Endothelial cell (in vitro differentiated cells): ENCODE data around the gene GRIK3. TPM values are rescaled to one million over a fixed set of nuclear protein-coding genes. Genes with fewer than 3 reads are reported as not detected.

ENCODE experiments used
- DNase-seq: peaks from one replicate; pipeline ENCODE4 v3.0.0; 2021; ENCODE audit warnings: low spot score
- H3K27ac Mint-ChIP-seq: one replicate; pipeline ENCODE4 v1.8.0; 2021; ENCODE audit warnings: mixed read lengths, inconsistent platforms; ENCODE audit not compliant: unreplicated experiment
- H3K27me3 Mint-ChIP-seq: one replicate; pipeline ENCODE4 v1.8.0; 2021; ENCODE audit warnings: mild to moderate bottlenecking, moderate library complexity, mixed read lengths, inconsistent platforms; ENCODE audit not compliant: unreplicated experiment
- H3K36me3 Mint-ChIP-seq: one replicate; pipeline ENCODE4 v1.8.0; 2021; ENCODE audit warnings: mild to moderate bottlenecking, low read depth, mixed read lengths, inconsistent platforms; ENCODE audit not compliant: unreplicated experiment
- H3K4me1 Mint-ChIP-seq: one replicate; pipeline ENCODE4 v1.8.0; 2021; ENCODE audit warnings: mild to moderate bottlenecking, mixed read lengths, inconsistent platforms; ENCODE audit not compliant: unreplicated experiment
- H3K4me3 Mint-ChIP-seq: one replicate; pipeline ENCODE4 v1.8.0; 2021; ENCODE audit warnings: mild to moderate bottlenecking, mixed read lengths, inconsistent platforms; ENCODE audit not compliant: unreplicated experiment
- H3K9me3 Mint-ChIP-seq: one replicate; pipeline ENCODE4 v1.8.0; 2021; ENCODE audit warnings: mixed read lengths, inconsistent platforms; ENCODE audit not compliant: unreplicated experiment
- total RNA-seq: library from RNA; stranded (reverse); fragmentation: NEBNext Ultra II Directional; extraction: Animal tissue kit (Norgen Biotek cat#: 25700); gene quantifications from one replicate; pipeline ENCODE4 v1.2.1, GENCODE V29; 2021; ENCODE audit not compliant: unreplicated experiment
- TF ChIP-seq, protein P1 (sequence below): fragments of 200-600 bp; sonication (generic); IDR thresholded peaks from one replicate; pipeline ENCODE4 v1.5.0; 2021; ENCODE audit warnings: antibody characterized with exemption; ENCODE audit not compliant: unreplicated experiment

GRIK3 gene
- total RNA-seq, 1 donor from 2014 or later: 0.05 TPM

DNA sequence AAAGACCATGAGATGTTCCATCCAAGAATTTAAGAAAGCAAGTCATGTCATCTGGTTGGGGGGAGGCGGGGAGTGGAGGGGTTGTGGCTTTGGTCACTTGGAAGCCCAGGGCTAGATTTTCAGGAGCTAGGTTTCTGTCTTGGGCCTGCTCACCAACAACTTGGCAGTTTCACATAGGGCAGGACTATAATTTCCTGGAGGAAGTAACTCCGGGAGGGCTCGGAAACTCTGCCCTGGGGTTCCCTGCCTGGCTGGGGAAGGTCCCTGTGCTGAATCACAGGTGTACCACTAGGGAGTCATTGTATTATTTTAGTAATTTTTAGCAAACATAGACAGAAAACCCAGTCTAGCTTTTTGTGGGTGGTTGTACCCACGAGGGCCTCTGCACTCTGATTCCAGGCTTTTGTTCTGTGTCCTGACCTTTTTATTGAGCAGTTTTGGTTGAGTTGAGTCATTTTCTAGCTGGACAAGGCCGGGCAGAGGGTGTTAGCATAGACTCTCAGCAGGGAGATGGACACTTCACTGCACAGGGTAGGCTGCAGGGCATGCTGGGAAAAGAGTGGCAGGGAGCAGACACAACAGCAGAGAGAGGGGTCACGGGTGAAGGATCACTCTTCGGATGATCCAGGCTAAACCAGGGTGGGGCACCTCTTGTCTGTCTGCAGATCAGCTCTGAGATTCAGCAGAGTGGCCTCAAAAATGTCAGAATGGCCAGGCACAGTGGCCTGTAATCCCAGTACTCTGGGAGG is 144.7 kb downstream of the GRIK3 start:
- no peaks in the 10 kb centered on the region for H3K36me3 Mint-ChIP-seq
- H3K27me3 Mint-ChIP-seq: no peaks in the 10 kb centered on the region
- TF ChIP-seq, protein P1, sequence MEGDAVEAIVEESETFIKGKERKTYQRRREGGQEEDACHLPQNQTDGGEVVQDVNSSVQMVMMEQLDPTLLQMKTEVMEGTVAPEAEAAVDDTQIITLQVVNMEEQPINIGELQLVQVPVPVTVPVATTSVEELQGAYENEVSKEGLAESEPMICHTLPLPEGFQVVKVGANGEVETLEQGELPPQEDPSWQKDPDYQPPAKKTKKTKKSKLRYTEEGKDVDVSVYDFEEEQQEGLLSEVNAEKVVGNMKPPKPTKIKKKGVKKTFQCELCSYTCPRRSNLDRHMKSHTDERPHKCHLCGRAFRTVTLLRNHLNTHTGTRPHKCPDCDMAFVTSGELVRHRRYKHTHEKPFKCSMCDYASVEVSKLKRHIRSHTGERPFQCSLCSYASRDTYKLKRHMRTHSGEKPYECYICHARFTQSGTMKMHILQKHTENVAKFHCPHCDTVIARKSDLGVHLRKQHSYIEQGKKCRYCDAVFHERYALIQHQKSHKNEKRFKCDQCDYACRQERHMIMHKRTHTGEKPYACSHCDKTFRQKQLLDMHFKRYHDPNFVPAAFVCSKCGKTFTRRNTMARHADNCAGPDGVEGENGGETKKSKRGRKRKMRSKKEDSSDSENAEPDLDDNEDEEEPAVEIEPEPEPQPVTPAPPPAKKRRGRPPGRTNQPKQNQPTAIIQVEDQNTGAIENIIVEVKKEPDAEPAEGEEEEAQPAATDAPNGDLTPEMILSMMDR: no peak
- no peak for DNase-seq
- H3K4me1 Mint-ChIP-seq: no peaks in the 10 kb centered on the region
- H3K9me3 Mint-ChIP-seq: no peaks in the 10 kb centered on the region
- H3K27ac Mint-ChIP-seq: no peak overlapping the region
- no peak overlapping the region for H3K4me3 Mint-ChIP-seq

DNA sequence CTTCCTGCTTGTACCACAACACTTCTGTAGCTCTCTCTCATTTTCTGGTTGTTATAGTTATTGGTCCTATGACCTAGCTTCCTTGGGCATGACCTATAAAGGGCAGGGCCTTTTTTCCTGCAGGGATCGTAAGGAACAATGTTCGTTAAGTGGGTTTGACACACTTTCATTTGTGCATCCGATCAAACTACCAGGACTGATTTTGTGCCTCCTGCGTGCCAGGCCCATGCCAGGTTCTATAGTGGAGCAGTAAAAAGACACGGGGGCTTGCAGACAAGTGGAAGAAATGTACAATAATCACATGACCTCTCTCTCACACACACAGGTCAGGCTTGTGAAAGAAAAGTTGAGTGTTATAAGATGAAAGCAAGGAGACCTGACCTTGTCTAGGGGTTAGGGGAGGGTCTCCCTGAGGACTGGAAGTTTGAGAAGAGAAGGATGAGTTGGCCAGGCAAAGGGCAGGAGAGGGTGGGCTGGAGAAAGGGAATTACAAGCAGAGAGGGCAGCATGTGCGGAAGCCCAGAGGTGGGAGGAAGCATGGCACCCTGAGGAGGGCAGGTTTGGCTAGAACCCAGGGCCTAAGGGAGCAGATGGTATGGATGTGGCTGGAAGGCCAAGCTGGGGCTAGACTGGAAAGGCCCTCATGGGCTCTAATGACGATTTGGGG is 145.4 kb downstream of the GRIK3 start:
- H3K27me3 Mint-ChIP-seq: no peaks in the 10 kb centered on the region
- DNase-seq: no peak
- no peaks in the 10 kb centered on the region for H3K9me3 Mint-ChIP-seq
- H3K4me1 Mint-ChIP-seq: no peaks in the 10 kb centered on the region
- TF ChIP-seq, protein P1: no peak
- no peak overlapping the region for H3K4me3 Mint-ChIP-seq
- H3K36me3 Mint-ChIP-seq: no peaks in the 10 kb centered on the region
- H3K27ac Mint-ChIP-seq: no peak overlapping the region

DNA sequence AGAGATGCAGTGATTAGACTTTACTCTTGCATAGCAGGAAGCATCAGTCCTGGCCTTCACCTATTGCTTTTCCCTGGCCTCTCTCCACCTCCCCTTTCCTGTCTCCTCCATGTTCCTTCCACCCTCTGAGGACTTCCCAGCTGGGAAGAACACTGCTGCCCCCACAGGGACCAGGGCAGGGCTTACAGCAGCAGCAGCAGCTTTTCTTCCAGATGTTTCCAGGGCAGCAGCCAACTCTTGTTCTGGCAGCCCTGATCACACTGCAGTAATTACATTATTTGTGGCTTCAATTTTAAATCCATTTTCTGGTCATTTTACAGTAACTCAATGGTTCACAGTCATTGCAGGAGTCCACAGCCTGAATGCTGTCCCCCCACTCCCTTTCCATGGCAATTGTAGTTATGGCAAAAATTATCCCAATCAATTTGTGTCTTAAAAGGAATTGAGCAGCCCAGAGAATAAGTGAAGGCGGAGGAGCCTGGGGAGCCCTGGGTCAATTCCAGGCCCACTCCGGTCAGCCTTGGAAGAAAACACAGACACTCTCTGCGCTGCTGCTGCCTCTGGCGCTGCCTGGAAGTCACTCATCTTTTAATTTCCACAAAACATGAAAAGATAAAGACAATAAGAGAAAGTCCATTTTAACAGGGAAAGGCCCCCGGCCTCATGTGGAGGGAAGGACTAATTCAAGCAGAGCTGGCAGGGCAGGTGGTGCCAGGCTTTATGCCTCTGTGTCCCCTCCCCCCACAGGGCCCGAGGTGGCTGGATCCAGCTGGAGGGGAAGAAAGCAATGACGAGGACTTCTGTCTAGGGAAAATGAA is 148.6 kb downstream of the GRIK3 start:
- Mint-ChIP-seq H3K27me3 (no peaks in the 10 kb centered on the region), H3K4me1 (no peaks in the 10 kb centered on the region), H3K36me3 (no peaks in the 10 kb centered on the region), H3K4me3 (no peak overlapping the region), H3K27ac (no peak overlapping the region), H3K9me3 (no peaks in the 10 kb centered on the region)
- no peak for DNase-seq
- TF ChIP-seq, protein P1: no peak

DNA sequence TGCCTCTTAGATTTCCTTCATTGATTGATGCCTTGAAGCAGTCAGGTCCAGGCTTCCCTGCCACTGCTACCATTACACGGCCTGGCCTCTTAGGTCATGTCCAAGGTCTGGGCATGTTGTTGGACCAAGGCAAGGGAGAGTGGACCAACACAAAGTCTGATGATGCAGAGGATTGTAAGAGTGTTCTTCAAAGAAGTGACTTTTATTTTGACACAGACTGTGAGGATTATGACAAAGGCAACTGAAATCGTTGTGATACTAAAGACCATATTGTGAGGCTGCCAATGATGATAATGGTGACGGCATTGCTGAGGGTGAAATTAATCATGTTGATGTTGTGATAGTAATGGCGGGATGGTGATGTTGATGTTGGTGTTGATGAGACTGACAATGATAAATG is 149.5 kb downstream of the GRIK3 start:
- Mint-ChIP-seq H3K27me3 (peaks cover under 1% of the 10 kb centered on the region), H3K4me3 (no peak overlapping the region), H3K9me3 (no peaks in the 10 kb centered on the region), H3K36me3 (no peaks in the 10 kb centered on the region), H3K27ac (no peak overlapping the region), H3K4me1 (no peaks in the 10 kb centered on the region)
- no peak for DNase-seq
- TF ChIP-seq, protein P1: no peak
